GM18858 (cell line): ENCODE results near the gene ACP4.
"Not testable (repeated sequence)": the region's sequence is repeated elsewhere in the genome, so short reads cannot be mapped to it uniquely, and the experiment has no call there.

Source experiments
- ATAC-seq: cut with Tn5 transposase; IDR thresholded peaks from one replicate; pipeline ENCODE4 v1.9.1; 2021; ENCODE audit not compliant: unreplicated experiment

Gene ACP4

GRCh38 chr19:50796634-50797428, 6.6 kb downstream of the ACP4 start:
- no peak for ATAC-seq

GRCh38 chr19:50797429-50797780, 7.2 kb downstream of the ACP4 start:
- ATAC-seq: no peak

GRCh38 chr19:50797781-50798658, 7.8 kb downstream of the ACP4 start:
- no peak for ATAC-seq

- no peak for ATAC-seq
Observed at GRCh38 chr19:50798659-50799546, 8.7 kb downstream of the ACP4 start.

- no peak for ATAC-seq
Observed at GRCh38 chr19:50799547-50799851, 9.3 kb downstream of the ACP4 start.

- ATAC-seq: no peak
Observed at GRCh38 chr19:50801107-50801506, 10.9 kb downstream of the ACP4 start.

GRCh38 chr19:50803633-50804419, 13.6 kb downstream of the ACP4 start:
- no peak for ATAC-seq

GRCh38 chr19:50804420-50805272, 14.4 kb downstream of the ACP4 start:
- ATAC-seq: peak; percentile 64

GRCh38 chr19:50808856-50809255, 18.6 kb downstream of the ACP4 start:
- no peak for ATAC-seq

GRCh38 chr19:50811622-50812238, 21.5 kb downstream of the ACP4 start:
- ATAC-seq: not testable (repeated sequence)

- no peak for ATAC-seq
Observed at GRCh38 chr19:50812474-50812873, 22.3 kb downstream of the ACP4 start.

GRCh38 chr19:50814883-50815282, 24.7 kb downstream of the ACP4 start:
- ATAC-seq: no peak

- ATAC-seq: no peak
Observed at GRCh38 chr19:50815439-50815838, 25.2 kb downstream of the ACP4 start.

- ATAC-seq: peak; percentile 27
Observed at GRCh38 chr19:50817941-50818858, 28.0 kb downstream of the ACP4 start.

GRCh38 chr19:50818859-50819472, 28.8 kb downstream of the ACP4 start:
- no peak for ATAC-seq

- no peak for ATAC-seq
Observed at GRCh38 chr19:50819636-50820035, 29.4 kb downstream of the ACP4 start.

- ATAC-seq: no peak
Observed at GRCh38 chr19:50820086-50820485, 29.9 kb downstream of the ACP4 start.
